Sigmoid colon (tissue), 7 donors: ENCODE measurements around the gene KIF13A. TPM values are rescaled to one million over a fixed set of nuclear protein-coding genes. Genes with fewer than 3 reads are reported as not detected.

Experiments
- DNase-seq: peaks from one replicate; pipeline ENCODE4 v3.0.0-alpha.2; 2019
- H3K27ac ChIP-seq, 4 donors: fragments of 200-600 bp; sonication (generic); one replicate each; pipeline ENCODE4 v1.5.1; 2016 to 2019; ENCODE audit warnings: mild to moderate bottlenecking in 1 of 4
- H3K27me3 ChIP-seq, 3 donors: fragments of 200-600 bp; sonication (generic); one replicate each; pipeline ENCODE4 v1.5.1; 2019; ENCODE audit warnings: mild to moderate bottlenecking in 1 of 3
- H3K36me3 ChIP-seq, 4 donors: fragments of 200-600 bp; sonication (generic); one replicate each; pipeline ENCODE4 v1.5.1; 2016 to 2019
- H3K4me1 ChIP-seq, 4 donors: fragments of 200-600 bp; sonication (generic); one replicate each; pipeline ENCODE4 v1.5.1; 2017 to 2019
- H3K4me3 ChIP-seq, 4 donors: fragments of 200-600 bp; sonication (generic); one replicate each; pipeline ENCODE4 v1.5.1; 2017 to 2019; ENCODE audit warnings: mild to moderate bottlenecking in 2 of 4, moderate library complexity in 1 of 4
- H3K9me3 ChIP-seq, 4 donors: fragments of 200-600 bp in 3 of 4; sonication (generic) in 3 of 4; one replicate each; pipeline versions ENCODE4 v1.5.1 to v1.6.1; 2013 to 2019
- CTCF ChIP-seq, 4 experiments: fragments of 450-650 bp in 3 of 4; fragments of 200-600 bp in 1 of 4; IDR thresholded peaks; one replicate each; pipeline ENCODE4 v1.5.1; 2016 to 2019; ENCODE audit warnings: antibody characterized with exemption in 4 of 4, mild to moderate bottlenecking in 3 of 4, moderate library complexity in 2 of 4
- EP300 ChIP-seq, 4 donors: sonication (generic); formaldehyde crosslinking; IDR thresholded peaks; one replicate each; pipeline ENCODE4 v1.6.1; 2017; ENCODE audit warnings: antibody characterized with exemption in 4 of 4
- POLR2A ChIP-seq, 2 donors: fragments of 450-650 bp; IDR thresholded peaks; one replicate each; pipeline ENCODE4 v1.6.1; 2016; ENCODE audit warnings: antibody characterized with exemption in 2 of 2, mild to moderate bottlenecking in 2 of 2, moderate library complexity in 2 of 2
- POLR2AphosphoS5 ChIP-seq, 4 donors: sonication (generic); formaldehyde crosslinking; IDR thresholded peaks; one replicate each; pipeline ENCODE4 v1.6.1; 2017; ENCODE audit warnings: antibody characterized with exemption in 4 of 4
- WGBS, 2 donors: extraction: QIAGEN DNeasy Blood & Tissue Kit; methylation state at CpG; one replicate each; pipeline ENCODE4 v1.1.7; 2013; 5-methylcytosine and 5-hydroxymethylcytosine counted together
- intact Hi-C: fragments of 100-400 bp; cut with DNase I; formaldehyde crosslinking; loops from one replicate; pipeline ENCODE4 v1.15.1; 2023
- polyA plus RNA-seq, 3 donors: library from polyadenylated mRNA; stranded (reverse); fragments of 200-250 nt; gene quantifications; one replicate each; pipeline ENCODE4 v1.2.3, GENCODE V29; 2013
- total RNA-seq, 4 donors: library from RNA; depleted of rRNA; stranded (reverse); fragments of >200 nt; gene quantifications; one replicate each; pipeline ENCODE4 v1.1.0, GENCODE V29; 2016
- donor health status: healthy with polysubstance abuse.
- donor health status: Bipolar disorder and iron deficiency.
- donor health status: healthy.

Gene KIF13A
- total and polyA plus RNA-seq, 7 donors, result 18.5 to 73.8 (median 55.3) TPM

- Histone ChIP-seq H3K4me3 (no peak overlapping the region), H3K27me3 (no peaks in the 10 kb centered on the region), H3K27ac (peak overlapping the region; percentile 45 to 79 (median 74)), H3K36me3 (no peaks in the 10 kb centered on the region), H3K4me1 (peaks cover 0 to 88% (median 85%) of the 10 kb centered on the region in 4 donors), H3K9me3 (no peaks in the 10 kb centered on the region)
- TF ChIP-seq POLR2A (IDR thresholded peaks at IDR 0.05) (no peak), EP300 (IDR thresholded peaks at IDR 0.05) (no peak), POLR2AphosphoS5 (IDR thresholded peaks at IDR 0.05) (no peak), CTCF (IDR thresholded peaks at IDR 0.05) (no peak)
- no peak for DNase-seq
- intact Hi-C loops, result no loop called here
Observed at GRCh38 chr6:17931227-17931626, 56.2 kb downstream of the KIF13A start.

- WGBS, 2 donors, result 80 to 86% methylated on average over 5 of the region's 5 CpGs
Observed at GRCh38 chr6:17930321-17930993, 57.0 kb downstream of the KIF13A start.

GRCh38 chr6:17928514-17929430 is 58.7 kb downstream of the KIF13A start:
- intact Hi-C loops, result loop anchor here (5.0 kb wide), 1 partner anchor 59 kb away; the partner anchor contains the start of gene KIF13A
- Histone ChIP-seq H3K4me1 (peaks cover 0 to 88% (median 79%) of the 10 kb centered on the region in 4 donors), H3K9me3 (no peaks in the 10 kb centered on the region), H3K27ac (peak overlapping the region; percentile 36 to 79 (median 74)), H3K4me3 (no peak overlapping the region), H3K27me3 (no peaks in the 10 kb centered on the region), H3K36me3 (no peaks in the 10 kb centered on the region)
- 79 to 85% methylated on average over 5 of the region's 5 CpGs for WGBS, 2 donors
- TF ChIP-seq POLR2AphosphoS5 (IDR thresholded peaks at IDR 0.05) (peak in 1 of 4 donors; percentile 12), EP300 (IDR thresholded peaks at IDR 0.05) (peak in 1 of 4 donors; percentile 14), POLR2A (IDR thresholded peaks at IDR 0.05) (no peak)
- no peak for DNase-seq

More at GRCh38 chr6:17930321-17930993, 57.0 kb downstream of the KIF13A start:
- DNase-seq, result no peak
- no peaks in the 10 kb centered on the region for H3K36me3 ChIP-seq
- no peak overlapping the region for H3K4me3 ChIP-seq
- H3K4me1 ChIP-seq, result peaks cover 0 to 85% (median 81%) of the 10 kb centered on the region in 4 donors
- H3K9me3 ChIP-seq, result no peaks in the 10 kb centered on the region
- intact Hi-C loops, result no loop called here
- H3K27ac ChIP-seq, result peak overlapping the region; percentile 45 to 79 (median 74)
- TF ChIP-seq POLR2A (IDR thresholded peaks at IDR 0.05) (no peak), POLR2AphosphoS5 (IDR thresholded peaks at IDR 0.05) (no peak), EP300 (IDR thresholded peaks at IDR 0.05) (no peak), CTCF (IDR thresholded peaks at IDR 0.05) (no peak)
- H3K27me3 ChIP-seq, result no peaks in the 10 kb centered on the region

GRCh38 chr6:17927705-17928104 is 59.7 kb downstream of the KIF13A start:
- no peak overlapping the region for H3K4me3 ChIP-seq
- H3K27ac ChIP-seq, result peak overlapping the region; percentile 24 to 79 (median 74)
- no peaks in the 10 kb centered on the region for H3K27me3 ChIP-seq
- no peaks in the 10 kb centered on the region for H3K36me3 ChIP-seq
- intact Hi-C loops, result loop anchor here (5.0 kb wide), 1 partner anchor 60 kb away; the partner anchor contains the start of gene KIF13A
- 87 to 91% methylated on average over 3 of the region's 3 CpGs for WGBS, 2 donors
- no peak for TF ChIP-seq POLR2AphosphoS5 (IDR thresholded peaks at IDR 0.05)
- no peak for TF ChIP-seq POLR2A (IDR thresholded peaks at IDR 0.05)
- TF ChIP-seq CTCF (IDR thresholded peaks at IDR 0.05), result no peak
- no peak for TF ChIP-seq EP300 (IDR thresholded peaks at IDR 0.05)
- H3K4me1 ChIP-seq, result peaks cover 0 to 88% (median 80%) of the 10 kb centered on the region in 4 donors
- no peak for DNase-seq
- no peaks in the 10 kb centered on the region for H3K9me3 ChIP-seq

GRCh38 chr6:17923401-17923863 is 64.0 kb downstream of the KIF13A start:
- no peak for DNase-seq
- H3K27me3 ChIP-seq, result no peaks in the 10 kb centered on the region
- TF ChIP-seq EP300 (IDR thresholded peaks at IDR 0.05) (no peak), POLR2A (IDR thresholded peaks at IDR 0.05) (no peak), POLR2AphosphoS5 (IDR thresholded peaks at IDR 0.05) (peak in 1 of 4 donors; percentile 7)
- H3K9me3 ChIP-seq, result no peaks in the 10 kb centered on the region
- no peaks in the 10 kb centered on the region for H3K36me3 ChIP-seq
- intact Hi-C loops, result no loop called here
- WGBS, 2 donors, result 70 to 87% methylated on average over 4 of the region's 4 CpGs
- H3K27ac ChIP-seq, result peak overlapping the region in 3 of 4 donors; percentile 36 to 61 (median 43)
- H3K4me1 ChIP-seq, result peaks cover 0 to 69% (median 66%) of the 10 kb centered on the region in 4 donors
- no peak overlapping the region for H3K4me3 ChIP-seq
